MM.1S (cell line): ENCODE results near the gene RNF138.

Source experiments
- DNase-seq: peaks from one replicate; pipeline ENCODE4 v3.0.0-alpha.2; 2015
- H2AFZ ChIP-seq: fragments of 300-600 bp; sonication (generic); 2 replicates; pipeline ENCODE4 v1.6.0; 2016; ENCODE audit warnings: antibody characterized with exemption, low read length
- H3F3A ChIP-seq: fragments of 300-600 bp; sonication (generic); 2 replicates; pipeline ENCODE4 v1.6.1; 2016; ENCODE audit warnings: mild to moderate bottlenecking, antibody characterized with exemption, low read length, moderate library complexity, mixed read lengths; ENCODE audit not compliant: insufficient read depth
- H3K27ac ChIP-seq: fragments of 300-600 bp; sonication (generic); 2 replicates; pipeline ENCODE4 v1.5.1; 2016; ENCODE audit warnings: mild to moderate bottlenecking, low read length
- H3K27me3 ChIP-seq: fragments of 300-600 bp; sonication (generic); replicated peaks from 2 replicates; pipeline ENCODE4 v1.6.0; 2016; ENCODE audit warnings: low read length; ENCODE audit not compliant: insufficient read depth
- H3K36me3 ChIP-seq: fragments of 300-600 bp; sonication (generic); replicated peaks from 2 replicates; pipeline ENCODE4 v1.6.1; 2016; ENCODE audit warnings: mild to moderate bottlenecking, low read length, mixed read lengths; ENCODE audit not compliant: insufficient read depth
- H3K4me1 ChIP-seq: fragments of 300-600 bp; sonication (generic); 2 replicates; pipeline ENCODE4 v1.6.1; 2016; ENCODE audit warnings: low read length, mixed read lengths
- H3K4me2 ChIP-seq: fragments of 300-600 bp; sonication (generic); 2 replicates; pipeline ENCODE4 v1.6.0; 2016; ENCODE audit warnings: low read depth, low read length
- H3K4me3 ChIP-seq: fragments of 300-600 bp; sonication (generic); 2 replicates; pipeline ENCODE4 v1.5.1; 2016; ENCODE audit warnings: low read length, mixed read lengths
- H3K79me2 ChIP-seq: fragments of 300-600 bp; sonication (generic); 2 replicates; pipeline ENCODE4 v1.6.1; 2016; ENCODE audit warnings: mixed run types, low read length, mixed read lengths
- H3K9ac ChIP-seq: fragments of 300-600 bp; sonication (generic); 2 replicates; pipeline ENCODE4 v1.6.1; 2016; ENCODE audit warnings: low read length, mixed read lengths
- H3K9me2 ChIP-seq: fragments of 300-600 bp; sonication (generic); replicated peaks from 2 replicates; pipeline ENCODE4 v1.6.1; 2016; ENCODE audit warnings: mild to moderate bottlenecking, low read length, mixed read lengths; ENCODE audit not compliant: insufficient read depth
- H3K9me3 ChIP-seq: fragments of 300-600 bp; sonication (generic); replicated peaks from 2 replicates; pipeline ENCODE4 v1.6.1; 2016; ENCODE audit warnings: mild to moderate bottlenecking, low read length, mixed read lengths; ENCODE audit not compliant: insufficient read depth
- H4K20me1 ChIP-seq: fragments of 300-600 bp; sonication (generic); 2 replicates; pipeline ENCODE4 v1.6.1; 2016; ENCODE audit warnings: mild to moderate bottlenecking, low read length, moderate library complexity, mixed read lengths; ENCODE audit not compliant: insufficient read depth
- EZH2 ChIP-seq: fragments of 300-600 bp; sonication (generic); optimal IDR thresholded peaks from 2 replicates; pipeline ENCODE3; 2017; ENCODE audit warnings: low read depth, mild to moderate bottlenecking, antibody characterized with exemption, low read length, mixed read lengths
- EZH2phosphoT487 ChIP-seq: fragments of 300-600 bp; sonication (generic); IDR thresholded peaks from 2 replicates; pipeline ENCODE4 v1.6.1; 2018; ENCODE audit warnings: antibody characterized with exemption, low read length
- TF ChIP-seq, protein P1 (sequence below): fragments of 300-600 bp; sonication (generic); IDR thresholded peaks from 2 replicates; pipeline ENCODE4 v1.5.1; 2016; ENCODE audit warnings: antibody characterized with exemption, low read length, mixed read lengths

Gene RNF138

DNA sequence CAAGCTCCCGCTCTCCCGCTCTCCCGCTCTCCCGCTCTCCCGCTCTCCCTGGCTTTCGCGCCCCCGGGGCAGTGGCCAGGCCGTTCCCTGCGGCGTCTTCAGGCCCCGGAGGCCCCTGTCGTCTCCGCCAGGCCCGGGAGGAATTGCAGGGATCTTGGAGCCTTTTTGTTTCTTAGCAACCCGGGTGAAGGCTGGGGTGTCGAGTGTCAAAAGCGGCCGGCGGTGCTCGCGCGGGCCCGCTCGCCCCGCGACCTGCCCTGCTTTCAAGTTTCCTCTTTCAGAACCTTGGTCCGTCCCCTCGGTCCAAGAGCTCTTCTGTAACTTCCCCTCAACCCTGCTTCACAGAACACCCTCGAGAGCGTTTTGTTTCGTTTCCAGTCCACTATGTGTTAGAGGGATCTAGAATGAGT is 1.4 kb downstream of the RNF138 start:
- Histone ChIP-seq H3K9ac (peak overlapping the region; percentile 91), H3K4me3 (peak overlapping the region; percentile 76), H3F3A (peaks cover 19% of the 10 kb centered on the region), H3K79me2 (peaks cover 57% of the 10 kb centered on the region), H3K9me2 (no peaks in the 10 kb centered on the region), H3K4me2 (peak overlapping the region; percentile 95), H3K27ac (peak overlapping the region; percentile 99), H3K4me1 (0 out of 2 replicates have a peak, but pooled peaks cover 5% of the 10 kb centered on the region), H4K20me1 (peaks cover 24% of the 10 kb centered on the region), H3K27me3 (no peaks in the 10 kb centered on the region), H3K36me3 (peaks cover 9% of the 10 kb centered on the region), H3K9me3 (no peaks in the 10 kb centered on the region), H2AFZ (peak overlapping the region; percentile 49; the same call in 1 of the 2 replicates)
- peak; percentile 51 for DNase-seq
- TF ChIP-seq, protein P1, sequence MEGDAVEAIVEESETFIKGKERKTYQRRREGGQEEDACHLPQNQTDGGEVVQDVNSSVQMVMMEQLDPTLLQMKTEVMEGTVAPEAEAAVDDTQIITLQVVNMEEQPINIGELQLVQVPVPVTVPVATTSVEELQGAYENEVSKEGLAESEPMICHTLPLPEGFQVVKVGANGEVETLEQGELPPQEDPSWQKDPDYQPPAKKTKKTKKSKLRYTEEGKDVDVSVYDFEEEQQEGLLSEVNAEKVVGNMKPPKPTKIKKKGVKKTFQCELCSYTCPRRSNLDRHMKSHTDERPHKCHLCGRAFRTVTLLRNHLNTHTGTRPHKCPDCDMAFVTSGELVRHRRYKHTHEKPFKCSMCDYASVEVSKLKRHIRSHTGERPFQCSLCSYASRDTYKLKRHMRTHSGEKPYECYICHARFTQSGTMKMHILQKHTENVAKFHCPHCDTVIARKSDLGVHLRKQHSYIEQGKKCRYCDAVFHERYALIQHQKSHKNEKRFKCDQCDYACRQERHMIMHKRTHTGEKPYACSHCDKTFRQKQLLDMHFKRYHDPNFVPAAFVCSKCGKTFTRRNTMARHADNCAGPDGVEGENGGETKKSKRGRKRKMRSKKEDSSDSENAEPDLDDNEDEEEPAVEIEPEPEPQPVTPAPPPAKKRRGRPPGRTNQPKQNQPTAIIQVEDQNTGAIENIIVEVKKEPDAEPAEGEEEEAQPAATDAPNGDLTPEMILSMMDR = no peak
- no peak for TF ChIP-seq EZH2
- no peak for TF ChIP-seq EZH2phosphoT487

- peak overlapping the region; percentile 95 for H3K4me2 ChIP-seq
- DNase-seq = no peak
- no peaks in the 10 kb centered on the region for H3K9me3 ChIP-seq
- H3K27me3 ChIP-seq = no peaks in the 10 kb centered on the region
- H3K27ac ChIP-seq = peak overlapping the region; percentile 99
- H3K9ac ChIP-seq = peak overlapping the region; percentile 91
- H4K20me1 ChIP-seq = peaks cover 24% of the 10 kb centered on the region
- H3K4me3 ChIP-seq = peak overlapping the region; percentile 76
- TF ChIP-seq EZH2 (no peak), EZH2phosphoT487 (no peak)
- TF ChIP-seq, protein P1 = no peak
- H3K79me2 ChIP-seq = peaks cover 61% of the 10 kb centered on the region
- peaks cover 9% of the 10 kb centered on the region for H3K36me3 ChIP-seq
- peak overlapping the region; percentile 49; the same call in 1 of the 2 replicates for H2AFZ ChIP-seq
- peaks cover 19% of the 10 kb centered on the region for H3F3A ChIP-seq
- H3K9me2 ChIP-seq = no peaks in the 10 kb centered on the region
- H3K4me1 ChIP-seq = 0 out of 2 replicates have a peak, but pooled peaks cover 5% of the 10 kb centered on the region
Observed at GRCh38 chr18:32093523-32093922, 1.8 kb downstream of the RNF138 start.

DNA sequence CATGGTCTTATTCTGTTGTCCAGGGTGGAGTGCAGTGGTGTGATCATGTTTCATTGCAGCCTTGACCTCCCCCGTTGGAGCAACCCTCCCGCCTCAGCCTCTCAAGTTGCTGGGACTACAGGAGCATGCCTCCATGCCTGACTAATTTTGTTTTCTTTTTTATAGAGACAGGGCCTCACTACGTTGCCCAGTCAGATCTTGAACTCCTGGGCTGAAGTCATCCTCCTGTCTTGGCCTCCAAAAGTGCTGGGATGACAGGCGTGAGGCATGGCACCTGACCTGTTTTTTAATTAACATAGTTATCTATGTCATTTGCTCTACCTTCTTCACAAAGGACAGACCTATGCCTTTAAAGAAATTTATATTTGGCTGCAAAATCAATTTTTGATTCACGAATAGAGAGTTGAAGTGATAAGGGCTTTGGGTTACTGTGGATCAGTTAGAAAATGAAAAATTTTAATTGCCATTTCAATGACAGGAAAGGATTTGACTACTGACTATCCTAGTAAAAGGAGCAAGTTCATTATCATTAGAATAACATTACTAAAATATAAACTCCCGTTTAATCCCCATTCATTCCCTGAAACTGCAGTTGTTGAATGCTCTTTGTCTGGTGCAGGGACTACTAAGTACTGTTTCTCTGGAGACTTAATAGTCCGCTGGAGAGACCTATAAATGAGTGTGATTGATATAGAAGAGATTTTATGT is 3.7 kb downstream of the RNF138 start:
- TF ChIP-seq EZH2 (no peak), EZH2phosphoT487 (no peak)
- TF ChIP-seq, protein P1 = no peak
- no peak overlapping the region for H3K27ac ChIP-seq
- no peak overlapping the region for H3K4me2 ChIP-seq
- H3K27me3 ChIP-seq = no peaks in the 10 kb centered on the region
- H3K36me3 ChIP-seq = peaks cover 9% of the 10 kb centered on the region
- no peak overlapping the region for H3K9ac ChIP-seq
- peaks cover 77% of the 10 kb centered on the region for H3K79me2 ChIP-seq
- DNase-seq = no peak
- H4K20me1 ChIP-seq = peaks cover 27% of the 10 kb centered on the region
- H3K9me2 ChIP-seq = no peaks in the 10 kb centered on the region
- H3K4me3 ChIP-seq = no peak overlapping the region
- H3K4me1 ChIP-seq = 0 out of 2 replicates have a peak, but pooled peaks cover 5% of the 10 kb centered on the region
- no peak overlapping the region for H2AFZ ChIP-seq
- H3K9me3 ChIP-seq = no peaks in the 10 kb centered on the region
- H3F3A ChIP-seq = peaks cover 19% of the 10 kb centered on the region
